ENCODE data around the gene SPINK4.

SPINK4 gene

GRCh38 chr9:33263131-33264002 is 23.4 kb downstream of the SPINK4 start:
- DNase-seq = peak; percentile 23

GRCh38 chr9:33264003-33264472 is 24.1 kb downstream of the SPINK4 start:
- peak; percentile 54 for DNase-seq

- peak; percentile 100 for DNase-seq
Observed at GRCh38 chr9:33264473-33265177, 24.7 kb downstream of the SPINK4 start, which contains the start of the genes BAG1 and CHMP5. TSS of gene BAG1 (minus strand) at chr9:33264708. TSS of gene CHMP5 (plus strand) at chr9:33265049. CDS start at chr9:33265079, 30 bp downstream.

- no peak for DNase-seq
Observed at GRCh38 chr9:33265211-33265865, 25.4 kb downstream of the SPINK4 start.

- peak; percentile 61 for DNase-seq
Observed at GRCh38 chr9:33267151-33267767, 27.3 kb downstream of the SPINK4 start.

- DNase-seq = no peak
Observed at GRCh38 chr9:33270146-33270545, 30.2 kb downstream of the SPINK4 start.

GRCh38 chr9:33272061-33272460 is 32.1 kb downstream of the SPINK4 start:
- DNase-seq = no peak

GRCh38 chr9:33273266-33273971 is 33.5 kb downstream of the SPINK4 start:
- DNase-seq = no peak

GRCh38 chr9:33273972-33274328 is 34.0 kb downstream of the SPINK4 start:
- DNase-seq = no peak

- DNase-seq = no peak
Observed at GRCh38 chr9:33277484-33277883, 37.5 kb downstream of the SPINK4 start.

- no peak for DNase-seq
Observed at GRCh38 chr9:33285502-33285901, 45.5 kb downstream of the SPINK4 start.

GRCh38 chr9:33287087-33287490 is 47.1 kb downstream of the SPINK4 start:
- DNase-seq = peak; percentile 76

- no peak for DNase-seq
Observed at GRCh38 chr9:33288235-33288634, 48.3 kb downstream of the SPINK4 start.

- DNase-seq = no peak
Observed at GRCh38 chr9:33288828-33289483, 49.0 kb downstream of the SPINK4 start.

GRCh38 chr9:33289496-33289895 is 49.5 kb downstream of the SPINK4 start:
- DNase-seq = no peak

- no peak for DNase-seq
Observed at GRCh38 chr9:33289936-33290246, 49.9 kb downstream of the SPINK4 start.

- peak; percentile 99 for DNase-seq
Observed at GRCh38 chr9:33290247-33291030, 50.5 kb downstream of the SPINK4 start, which contains the start of gene NFX1. TSS of gene NFX1 (plus strand) at chr9:33290516. CDS start at chr9:33290573, 57 bp downstream.

GRCh38 chr9:33291031-33291397 is 51.0 kb downstream of the SPINK4 start:
- no peak for DNase-seq

GRCh38 chr9:33291901-33292300 is 51.9 kb downstream of the SPINK4 start:
- peak; percentile 43 for DNase-seq

- DNase-seq = no peak
Observed at GRCh38 chr9:33293782-33294181, 53.8 kb downstream of the SPINK4 start.

All from activated CD4-positive, alpha-beta T cell treated with anti-CD3 and anti-CD28 coated beads, Interleukin-2, amount 50 U/mL, for 16 hours (primary cell).